HFFc6 (cell line): ENCODE measurements around the gene CCDC92. TPM values are rescaled to one million over a fixed set of nuclear protein-coding genes. Genes with fewer than 3 reads are reported as not detected.

Source experiments
- DNase-seq: peaks from one replicate; pipeline ENCODE4 v3.0.0-alpha.2; 2018
- H3K27ac Mint-ChIP-seq: 2 replicates; pipeline ENCODE4 v1.8.0; 2020; ENCODE audit warnings: mild to moderate bottlenecking, mixed read lengths
- H3K27me3 Mint-ChIP-seq: 2 replicates; pipeline ENCODE4 v1.8.0; 2021; ENCODE audit warnings: mild to moderate bottlenecking, moderate library complexity, mixed read lengths; ENCODE audit not compliant: insufficient read depth
- H3K36me3 Mint-ChIP-seq: 2 replicates; pipeline ENCODE4 v1.8.0; 2021; ENCODE audit warnings: low read depth, mixed read lengths
- H3K4me1 Mint-ChIP-seq: 2 replicates; pipeline ENCODE4 v1.8.0; 2020; ENCODE audit warnings: low read depth, mixed read lengths
- H3K4me3 Mint-ChIP-seq: 2 replicates; pipeline ENCODE4 v1.8.0; 2020; ENCODE audit warnings: mild to moderate bottlenecking, moderate library complexity, mixed read lengths
- H3K9me3 Mint-ChIP-seq: 2 replicates; pipeline ENCODE4 v1.8.0; 2020; ENCODE audit warnings: mild to moderate bottlenecking, mixed read lengths
- CTCF ChIP-seq: fragments of 200-600 bp; sonication (generic); IDR thresholded peaks from 2 replicates; pipeline ENCODE4 v1.5.0; 2021; ENCODE audit warnings: antibody characterized with exemption, mild to moderate bottlenecking
- total RNA-seq, 6 experiments: library from RNA; stranded (reverse); fragmentation: NEBNext Ultra II Directional; extraction: Animal tissue kit (Norgen Biotek cat#: 25700); gene quantifications; 2 replicates in 1 of 6; 3 replicates in 5 of 6; pipeline ENCODE4 v1.2.3, GENCODE V29; 2021

CCDC92 gene
- total RNA-seq, 6 experiments from 2014 or later, result 48.3 to 55.1 (median 51.6) TPM

GRCh38 chr12:124010687-124011086, 38.1 kb upstream of the CCDC92 start:
- Mint-ChIP-seq H3K36me3 (peaks cover 28% of the 10 kb centered on the region), H3K4me3 (no peak overlapping the region), H3K27ac (no peak overlapping the region), H3K4me1 (peaks cover 27% of the 10 kb centered on the region), H3K9me3 (no peaks in the 10 kb centered on the region), H3K27me3 (no peaks in the 10 kb centered on the region)
- TF ChIP-seq CTCF, result no peak
- DNase-seq, result no peak

GRCh38 chr12:124009781-124010180, 37.1 kb upstream of the CCDC92 start:
- no peak for DNase-seq
- Mint-ChIP-seq H3K27ac (no peak overlapping the region), H3K4me1 (peaks cover 28% of the 10 kb centered on the region), H3K36me3 (peaks cover 29% of the 10 kb centered on the region), H3K9me3 (no peaks in the 10 kb centered on the region), H3K4me3 (no peak overlapping the region), H3K27me3 (no peaks in the 10 kb centered on the region)
- TF ChIP-seq CTCF, result no peak

GRCh38 chr12:124008595-124008994, 36.0 kb upstream of the CCDC92 start:
- Mint-ChIP-seq H3K36me3 (peaks cover 29% of the 10 kb centered on the region), H3K4me3 (no peak overlapping the region), H3K27ac (no peak overlapping the region), H3K4me1 (peaks cover 28% of the 10 kb centered on the region), H3K27me3 (no peaks in the 10 kb centered on the region), H3K9me3 (no peaks in the 10 kb centered on the region)
- no peak for DNase-seq
- no peak for TF ChIP-seq CTCF

GRCh38 chr12:124007826-124008570, 35.4 kb upstream of the CCDC92 start:
- TF ChIP-seq CTCF, result no peak
- Mint-ChIP-seq H3K4me3 (no peak overlapping the region), H3K27me3 (no peaks in the 10 kb centered on the region), H3K9me3 (no peaks in the 10 kb centered on the region), H3K4me1 (peaks cover 28% of the 10 kb centered on the region), H3K36me3 (peaks cover 24% of the 10 kb centered on the region), H3K27ac (no peak overlapping the region)
- DNase-seq, result no peak

GRCh38 chr12:124006846-124007713, 34.4 kb upstream of the CCDC92 start:
- peaks cover 16% of the 10 kb centered on the region for H3K36me3 Mint-ChIP-seq
- TF ChIP-seq CTCF, result no peak
- no peak for DNase-seq
- no peaks in the 10 kb centered on the region for H3K27me3 Mint-ChIP-seq
- no peaks in the 10 kb centered on the region for H3K9me3 Mint-ChIP-seq
- H3K4me3 Mint-ChIP-seq, result no peak overlapping the region
- H3K4me1 Mint-ChIP-seq, result peaks cover 28% of the 10 kb centered on the region
- H3K27ac Mint-ChIP-seq, result no peak overlapping the region
